ENCODE measurements around the gene CD2BP2.
A peak's percentile ranks its signal among the peaks of the same experiment; 100 is the strongest.
"Not testable (repeated sequence)": the region's sequence is repeated elsewhere in the genome, so short reads cannot be mapped to it uniquely, and the experiment has no call there.

CD2BP2 gene

GRCh38 chr16:30340621-30341020 is 14.5 kb downstream of the CD2BP2 start:
- no peak overlapping the region for H3K4me3 ChIP-seq (ENCODE audit: low read depth, low read length)
- no peak for TF ChIP-seq CTCF (IDR thresholded peaks at IDR 0.05; ENCODE audit: insufficient read depth, low read depth, low read length, missing control alignments)

GRCh38 chr16:30338715-30339114 is 16.4 kb downstream of the CD2BP2 start:
- not testable (repeated sequence) for H3K4me3 ChIP-seq (ENCODE audit: low read depth, low read length); DNase-seq (ENCODE audit: low read depth)

More at GRCh38 chr16:30340621-30341020, 14.5 kb downstream of the CD2BP2 start:
- DNase-seq (ENCODE audit: low read depth): no peak

- DNase-seq (ENCODE audit: low read depth); H3K4me3 ChIP-seq (ENCODE audit: low read depth, low read length): not testable (repeated sequence)
Measured at GRCh38 chr16:30337964-30338357, 17.1 kb downstream of the CD2BP2 start.

GRCh38 chr16:30335598-30336474 is 19.3 kb downstream of the CD2BP2 start:
- TF ChIP-seq CTCF (IDR thresholded peaks at IDR 0.05; ENCODE audit: insufficient read depth, low read depth, low read length, missing control alignments): no peak

GRCh38 chr16:30335028-30335597 is 20.0 kb downstream of the CD2BP2 start:
- DNase-seq (ENCODE audit: low read depth): peak; percentile 85
- peak overlapping the region; percentile 73 for H3K4me3 ChIP-seq (ENCODE audit: low read depth, low read length)

More at GRCh38 chr16:30335598-30336474, 19.3 kb downstream of the CD2BP2 start:
- peak; percentile 45 for DNase-seq (ENCODE audit: low read depth)
- peak overlapping the region; percentile 73 for H3K4me3 ChIP-seq (ENCODE audit: low read depth, low read length)

- peak; percentile 89 for DNase-seq (ENCODE audit: low read depth)
- H3K4me3 ChIP-seq (ENCODE audit: low read depth, low read length): peak overlapping the region; percentile 73
Measured at GRCh38 chr16:30334473-30334989, 20.6 kb downstream of the CD2BP2 start.

- H3K4me3 ChIP-seq (ENCODE audit: low read depth, low read length); DNase-seq (ENCODE audit: low read depth): not testable (repeated sequence)
Measured at GRCh38 chr16:30324220-30324619, 30.9 kb downstream of the CD2BP2 start.

- DNase-seq (ENCODE audit: low read depth); H3K4me3 ChIP-seq (ENCODE audit: low read depth, low read length): not testable (repeated sequence)
Measured at GRCh38 chr16:30318647-30319046, 36.5 kb downstream of the CD2BP2 start.

GRCh38 chr16:30310937-30311336 is 44.2 kb downstream of the CD2BP2 start:
- H3K4me3 ChIP-seq (ENCODE audit: low read depth, low read length); DNase-seq (ENCODE audit: low read depth): not testable (repeated sequence)

- not testable (repeated sequence) for H3K4me3 ChIP-seq (ENCODE audit: low read depth, low read length)
- DNase-seq (ENCODE audit: low read depth): peak; percentile 4
Measured at GRCh38 chr16:30309255-30309654, 45.9 kb downstream of the CD2BP2 start.

Data from GM12865 (cell line).